Activated CD8-positive, alpha-beta T cell treated with anti-CD3 and anti-CD28 coated beads, Interleukin-2, amount 10 ng/mL, durations not matched to agents 7 days and 5 days (primary cell): ENCODE measurements around the gene NADSYN1. TPM values are rescaled to one million over a fixed set of nuclear protein-coding genes. Genes with fewer than 3 reads are reported as not detected.

Experiments used
- ATAC-seq: fragments of 150-1000 bp; cut with Tn5 transposase; one replicate; pipeline ENCODE4 v1.10.0; 2021; ENCODE audit warnings: moderate library complexity
- CTCF ChIA-PET: fragments of 350-600 bp; sonication (Branson Sonifier 250); formaldehyde crosslinking; loops from one replicate; lab custom pipeline; 2021; ENCODE audit warnings: antibody characterized with exemption; lab: Charles Lee
- POLR2A ChIA-PET: fragments of 350-600 bp; sonication (Branson Sonifier 250); formaldehyde crosslinking; loops from one replicate; lab custom pipeline; 2021; ENCODE audit warnings: antibody characterized with exemption; lab: Charles Lee
- DNase-seq: peaks from one replicate; pipeline ENCODE4 v3.0.0-alpha.2; 2020
- H3K27ac Mint-ChIP-seq: one replicate; pipeline ENCODE4 v1.8.0; 2021; ENCODE audit warnings: mild to moderate bottlenecking, mixed read lengths
- H3K27me3 Mint-ChIP-seq: one replicate; pipeline ENCODE4 v1.8.0; 2021; ENCODE audit warnings: low read depth, mixed read lengths
- H3K36me3 Mint-ChIP-seq: one replicate; pipeline ENCODE4 v1.8.0; 2021; ENCODE audit warnings: low read depth, mixed read lengths
- H3K4me1 Mint-ChIP-seq: one replicate; pipeline ENCODE4 v1.8.0; 2021; ENCODE audit warnings: low read depth, mixed read lengths
- H3K4me3 Mint-ChIP-seq: one replicate; pipeline ENCODE4 v1.8.0; 2021; ENCODE audit warnings: mild to moderate bottlenecking, mixed read lengths
- H3K9me3 Mint-ChIP-seq: one replicate; pipeline ENCODE4 v1.8.0; 2022; ENCODE audit warnings: mixed read lengths; ENCODE audit not compliant: insufficient read depth
- total RNA-seq, 2 experiments: library from RNA; stranded (reverse); gene quantifications; one replicate each; pipeline ENCODE4 v1.2.3, GENCODE V29; 2021

The NADSYN1 gene
- total RNA-seq, 2 experiments from 2014 or later: 118 to 127 TPM

DNA sequence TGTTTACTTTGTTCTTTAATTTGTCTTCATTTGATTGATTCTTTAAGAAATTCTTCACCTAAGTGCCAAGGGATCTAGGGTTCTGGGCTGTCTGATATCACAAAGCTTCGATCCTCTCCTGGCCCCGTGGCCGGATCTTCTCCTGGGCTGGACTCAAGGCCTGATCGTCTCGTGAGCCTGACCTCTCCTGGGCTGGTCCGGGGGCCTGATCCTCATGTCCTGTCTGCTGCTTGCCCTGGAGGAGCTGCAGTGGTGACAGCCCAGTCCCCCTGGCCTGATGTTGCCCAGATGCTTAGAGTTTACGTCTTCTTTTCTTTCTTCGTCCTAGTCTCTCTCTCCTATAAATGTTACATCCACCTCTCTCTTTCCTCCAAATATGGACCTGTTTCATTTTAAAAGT is 3.3 kb downstream of the NADSYN1 start:
- Mint-ChIP-seq H3K27ac (no peak overlapping the region), H3K4me1 (peaks cover 43% of the 10 kb centered on the region), H3K9me3 (no peaks in the 10 kb centered on the region), H3K36me3 (peaks cover 63% of the 10 kb centered on the region), H3K27me3 (no peaks in the 10 kb centered on the region), H3K4me3 (no peak overlapping the region)
- ChIA-PET CTCF (no interaction called here), POLR2A (no interaction called here)
- no peak for ATAC-seq
- no peak for DNase-seq

DNA sequence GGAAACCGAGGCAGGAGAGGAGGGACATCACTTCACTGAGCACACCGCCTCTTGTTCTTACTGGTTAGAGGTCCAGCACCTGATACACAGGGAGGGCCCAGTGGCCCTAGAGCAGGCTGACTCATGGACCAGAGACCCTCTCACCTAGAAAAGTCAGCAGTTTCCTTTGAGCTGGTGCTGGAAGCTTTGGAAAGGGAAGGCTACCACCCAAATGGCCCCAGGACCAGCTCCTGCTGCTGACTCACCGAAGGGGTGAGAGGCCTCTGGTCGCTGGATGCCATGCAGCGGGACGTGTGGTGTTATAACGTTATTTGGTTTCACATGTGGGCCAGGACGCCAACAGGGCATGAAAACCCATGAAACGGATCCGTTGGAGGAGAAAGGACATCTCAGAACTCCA is 3.8 kb downstream of the NADSYN1 start:
- Mint-ChIP-seq H3K4me3 (no peak overlapping the region), H3K27ac (no peak overlapping the region), H3K9me3 (no peaks in the 10 kb centered on the region), H3K36me3 (peaks cover 66% of the 10 kb centered on the region), H3K27me3 (no peaks in the 10 kb centered on the region), H3K4me1 (peaks cover 37% of the 10 kb centered on the region)
- ChIA-PET POLR2A (no interaction called here), CTCF (no interaction called here)
- DNase-seq (no peak), ATAC-seq (no peak)

DNA sequence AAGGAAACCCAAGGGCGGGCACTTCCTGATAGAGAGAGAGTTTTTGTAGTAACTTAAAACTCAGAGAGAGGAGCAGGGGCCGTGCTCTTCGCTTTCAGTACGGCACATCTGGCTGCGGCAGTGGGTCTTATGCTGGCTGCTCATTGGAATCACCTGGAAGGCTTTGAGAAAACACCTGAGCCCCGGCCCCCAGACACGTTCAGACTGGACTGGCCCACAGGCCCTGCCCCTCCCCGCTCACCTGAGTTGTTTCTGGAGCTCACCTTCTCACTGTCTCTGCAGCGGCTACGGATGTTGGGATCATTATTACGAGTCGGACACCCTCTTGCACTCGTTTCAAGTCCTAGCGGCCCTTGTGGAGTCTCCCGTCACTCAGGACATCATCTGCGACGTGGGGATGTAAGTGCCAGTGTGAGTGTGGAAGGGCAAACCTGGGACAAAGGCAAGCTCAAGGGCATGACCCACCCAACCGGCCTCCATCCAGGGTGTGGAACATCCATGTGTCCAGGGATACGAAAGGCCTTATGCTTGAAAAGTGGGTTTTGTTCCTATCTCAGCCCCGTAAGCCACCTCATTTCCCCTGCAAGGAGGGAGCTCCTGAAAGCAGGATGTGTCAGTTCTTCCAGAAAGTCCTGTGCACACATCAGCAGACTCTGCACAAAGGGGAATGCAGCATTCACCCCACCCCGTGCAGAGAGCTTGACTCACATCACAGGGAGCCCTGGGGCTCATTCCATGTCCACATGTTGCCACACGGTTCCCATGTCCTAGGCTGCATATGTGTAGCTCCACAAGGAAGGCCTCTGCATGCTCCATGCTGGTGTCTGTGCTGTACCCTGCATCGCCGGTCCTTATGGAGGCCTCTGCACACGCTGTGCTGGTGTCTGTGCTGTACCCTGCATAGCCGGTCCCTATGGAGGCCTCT is 5.4 kb downstream of the NADSYN1 start:
- H3K4me1 Mint-ChIP-seq: peaks cover 31% of the 10 kb centered on the region
- DNase-seq (no peak), ATAC-seq (no peak)
- H3K9me3 Mint-ChIP-seq: no peaks in the 10 kb centered on the region
- ChIA-PET POLR2A (no interaction called here), CTCF (no interaction called here)
- no peak overlapping the region for H3K4me3 Mint-ChIP-seq
- peaks cover 71% of the 10 kb centered on the region for H3K36me3 Mint-ChIP-seq
- H3K27ac Mint-ChIP-seq: no peak overlapping the region
- no peaks in the 10 kb centered on the region for H3K27me3 Mint-ChIP-seq

DNA sequence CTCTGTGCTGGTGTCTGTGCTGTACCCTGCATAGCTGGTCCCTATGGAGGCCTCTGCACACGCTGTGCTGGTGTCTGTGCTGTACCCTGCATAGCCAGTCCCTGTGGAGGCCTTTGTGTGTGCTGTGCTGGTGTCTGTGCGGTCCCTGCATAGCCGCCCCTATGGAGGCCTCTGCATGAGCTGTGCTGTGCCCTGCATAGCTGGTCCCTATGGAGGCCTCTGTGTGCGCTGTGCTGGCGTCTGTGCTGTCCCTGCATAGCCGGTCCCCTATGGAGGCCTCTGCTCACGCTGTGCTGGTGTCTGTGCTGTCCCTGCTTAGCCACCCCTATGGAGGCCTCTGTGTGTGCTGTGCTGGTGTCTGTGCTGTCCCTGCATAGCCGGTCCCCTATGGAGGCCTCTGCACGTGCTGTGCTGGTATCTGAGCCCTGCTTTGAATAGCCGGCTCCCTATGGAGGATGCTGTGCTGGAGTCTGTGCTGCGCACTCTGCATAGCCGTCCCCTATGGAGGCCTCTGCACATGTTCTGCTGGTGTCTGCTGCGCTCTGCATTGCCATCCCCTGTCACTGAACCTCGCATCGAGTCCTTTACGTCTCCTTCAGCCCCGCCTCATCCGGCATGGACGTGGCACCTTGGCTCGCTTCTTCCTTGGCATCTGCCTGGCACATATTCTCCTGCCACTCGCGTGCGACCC is 6.2 kb downstream of the NADSYN1 start:
- Mint-ChIP-seq H3K4me1 (peaks cover 23% of the 10 kb centered on the region), H3K27ac (no peak overlapping the region), H3K4me3 (no peak overlapping the region), H3K27me3 (no peaks in the 10 kb centered on the region), H3K36me3 (peaks cover 75% of the 10 kb centered on the region), H3K9me3 (no peaks in the 10 kb centered on the region)
- POLR2A ChIA-PET: no interaction called here
- DNase-seq: no peak
- CTCF ChIA-PET: no interaction called here
- ATAC-seq: no peak

DNA sequence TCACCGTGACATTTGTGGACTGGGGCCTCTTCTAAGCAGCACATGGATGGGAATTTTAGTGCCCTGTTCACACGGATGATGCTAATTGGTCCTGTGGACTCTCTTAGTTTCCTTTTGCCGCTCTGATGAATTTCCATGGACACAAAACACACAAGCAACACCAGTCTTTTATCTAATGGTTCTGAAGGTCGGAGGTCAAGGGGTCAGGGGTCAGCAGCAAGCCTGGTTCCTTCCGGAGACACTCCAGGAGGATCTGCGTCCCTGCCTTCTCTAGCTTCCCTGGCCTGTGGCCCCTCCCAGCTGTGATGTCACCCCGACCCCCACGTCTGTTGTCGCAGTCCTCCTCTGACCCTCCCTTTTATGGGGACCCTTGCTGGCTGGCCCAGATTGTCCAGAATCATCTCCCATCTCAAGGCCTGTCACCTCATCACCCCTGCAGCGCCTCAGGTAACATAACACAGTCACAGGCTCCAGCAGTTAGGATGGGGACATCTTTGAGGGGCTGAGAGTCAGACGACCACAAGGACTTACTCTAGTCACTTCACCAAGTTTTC is 6.8 kb downstream of the NADSYN1 start:
- no peak overlapping the region for H3K4me3 Mint-ChIP-seq
- no peaks in the 10 kb centered on the region for H3K27me3 Mint-ChIP-seq
- POLR2A ChIA-PET: no interaction called here
- peaks cover 17% of the 10 kb centered on the region for H3K4me1 Mint-ChIP-seq
- DNase-seq (no peak), ATAC-seq (no peak)
- no peak overlapping the region for H3K27ac Mint-ChIP-seq
- peaks cover 75% of the 10 kb centered on the region for H3K36me3 Mint-ChIP-seq
- no peaks in the 10 kb centered on the region for H3K9me3 Mint-ChIP-seq
- CTCF ChIA-PET: no interaction called here

DNA sequence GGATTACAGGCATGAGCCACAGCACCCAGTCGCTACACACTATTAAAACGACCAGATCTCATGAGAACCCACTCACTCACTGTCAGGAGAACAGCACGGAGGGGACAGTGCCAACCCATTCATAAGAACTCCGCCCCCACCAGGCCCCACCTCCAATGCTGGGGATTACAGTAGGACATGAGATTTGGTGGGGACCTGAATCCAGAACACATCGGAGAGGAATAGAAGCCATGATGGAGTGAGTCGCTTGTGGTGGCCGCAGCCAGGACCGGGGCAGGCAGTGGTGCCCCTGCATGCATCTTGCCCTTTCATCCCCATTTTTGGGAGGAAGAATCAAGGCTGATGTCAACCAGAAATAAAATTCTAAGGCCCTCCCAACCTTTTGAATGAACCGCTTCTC is 8.7 kb downstream of the NADSYN1 start:
- Mint-ChIP-seq H3K4me3 (no peak overlapping the region), H3K9me3 (no peaks in the 10 kb centered on the region), H3K36me3 (peaks cover 71% of the 10 kb centered on the region), H3K27ac (no peak overlapping the region), H3K27me3 (no peaks in the 10 kb centered on the region), H3K4me1 (peaks cover 5% of the 10 kb centered on the region)
- ChIA-PET CTCF (no interaction called here), POLR2A (no interaction called here)
- no peak for DNase-seq
- no peak for ATAC-seq

DNA sequence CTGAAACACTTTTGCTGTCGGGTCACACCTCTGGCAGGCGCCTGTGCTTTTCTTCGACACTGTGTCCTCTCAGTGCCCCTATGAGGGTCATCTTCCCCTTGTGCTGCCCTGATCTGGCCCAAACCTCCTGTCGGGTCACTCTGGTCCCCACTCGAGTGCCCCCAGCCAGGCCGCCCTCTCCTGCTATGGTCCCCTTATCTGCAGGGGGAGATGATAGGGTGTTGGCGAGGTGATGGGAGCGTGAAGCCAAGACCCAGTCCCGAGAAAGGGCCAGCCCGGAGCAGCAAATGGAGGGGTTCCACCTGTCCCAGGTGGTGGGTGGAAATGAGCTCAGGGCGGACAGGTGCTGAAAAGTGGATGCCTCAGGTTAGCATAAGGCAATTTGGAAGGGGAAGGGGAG is 9.7 kb downstream of the NADSYN1 start:
- no peak for DNase-seq
- Mint-ChIP-seq H3K27me3 (no peaks in the 10 kb centered on the region), H3K4me3 (no peak overlapping the region), H3K27ac (no peak overlapping the region), H3K9me3 (no peaks in the 10 kb centered on the region), H3K4me1 (peaks cover 5% of the 10 kb centered on the region), H3K36me3 (peaks cover 72% of the 10 kb centered on the region)
- ChIA-PET POLR2A (interaction anchor here (1.3 kb wide), 1 partner anchor 8 kb away, joined by 3 read pairs; no protein-coding TSS in a partner anchor), CTCF (no interaction called here)
- ATAC-seq: no peak

DNA sequence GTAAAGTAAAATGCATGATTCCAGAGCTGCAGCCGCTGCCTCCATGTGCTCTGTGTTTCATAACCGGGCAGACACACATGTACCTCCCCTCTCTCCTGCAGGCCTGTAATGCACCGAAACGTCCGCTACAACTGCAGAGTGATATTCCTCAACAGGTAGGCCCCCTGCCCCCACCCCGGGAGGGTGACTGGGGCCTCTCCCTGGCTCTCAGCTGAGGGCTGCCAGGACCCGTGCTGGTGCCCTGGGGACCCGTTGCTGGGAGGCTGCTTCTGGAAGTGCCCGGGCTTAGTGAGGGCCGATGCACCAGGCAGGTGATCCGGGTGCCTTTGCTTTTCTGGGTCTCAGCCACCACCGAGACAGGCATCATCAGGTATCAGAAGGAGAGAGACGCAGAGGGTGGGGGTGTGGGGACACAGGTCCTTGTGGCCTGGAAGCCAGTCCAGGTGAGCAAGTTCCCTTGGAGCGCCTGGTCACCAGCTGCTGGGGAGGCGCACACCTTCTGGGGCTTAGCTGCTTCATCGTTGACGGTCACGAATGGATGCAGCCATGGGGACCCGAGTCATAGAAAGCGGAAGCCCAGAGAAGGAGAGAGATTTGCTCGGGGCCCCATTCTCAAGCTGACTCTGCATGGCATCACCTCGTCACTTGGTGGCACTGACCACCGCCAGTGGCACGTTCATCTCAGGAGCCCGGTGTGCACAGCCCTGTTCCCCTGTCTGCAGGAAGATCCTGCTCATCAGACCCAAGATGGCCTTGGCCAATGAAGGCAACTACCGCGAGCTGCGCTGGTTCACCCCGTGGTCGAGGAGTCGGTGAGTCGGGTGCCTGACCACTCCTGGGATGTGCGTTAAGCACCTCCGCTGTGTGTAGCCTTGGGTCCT is 10.6 kb downstream of the NADSYN1 start:
- CTCF ChIA-PET: no interaction called here
- POLR2A ChIA-PET: interaction anchor here (1.3 kb wide), 1 partner anchor 9 kb away, joined by 3 read pairs; no protein-coding TSS in a partner anchor
- DNase-seq (no peak), ATAC-seq (no peak)
- no peaks in the 10 kb centered on the region for H3K27me3 Mint-ChIP-seq
- no peak overlapping the region for H3K4me3 Mint-ChIP-seq
- H3K4me1 Mint-ChIP-seq: peaks cover 5% of the 10 kb centered on the region
- H3K36me3 Mint-ChIP-seq: peaks cover 73% of the 10 kb centered on the region
- H3K9me3 Mint-ChIP-seq: no peaks in the 10 kb centered on the region
- H3K27ac Mint-ChIP-seq: no peak overlapping the region

DNA sequence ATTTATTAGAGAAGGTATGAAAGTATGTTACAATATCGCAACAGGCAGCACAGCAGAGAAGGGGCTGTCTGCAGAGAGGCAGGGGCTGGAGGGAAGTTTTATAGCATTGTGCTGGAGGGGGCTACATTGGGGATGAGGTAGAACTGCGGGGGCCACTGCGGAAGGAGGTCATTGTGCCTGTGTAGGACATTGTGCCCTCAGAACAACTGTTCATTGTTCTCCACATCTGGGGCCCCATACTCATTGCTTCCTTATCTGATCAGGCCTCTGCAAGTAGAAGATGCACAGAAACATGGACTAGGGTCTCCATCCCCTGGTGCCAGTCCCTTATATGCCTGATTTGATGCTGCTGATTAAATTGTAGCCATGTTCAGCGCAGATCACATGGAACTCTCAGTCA is 12.1 kb downstream of the NADSYN1 start:
- DNase-seq (no peak), ATAC-seq (no peak)
- ChIA-PET CTCF (no interaction called here), POLR2A (no interaction called here)
- H3K4me3 Mint-ChIP-seq: no peak overlapping the region
- no peaks in the 10 kb centered on the region for H3K27me3 Mint-ChIP-seq
- H3K9me3 Mint-ChIP-seq: no peaks in the 10 kb centered on the region
- peaks cover 67% of the 10 kb centered on the region for H3K36me3 Mint-ChIP-seq
- H3K27ac Mint-ChIP-seq: no peak overlapping the region
- H3K4me1 Mint-ChIP-seq: peaks cover 3% of the 10 kb centered on the region

DNA sequence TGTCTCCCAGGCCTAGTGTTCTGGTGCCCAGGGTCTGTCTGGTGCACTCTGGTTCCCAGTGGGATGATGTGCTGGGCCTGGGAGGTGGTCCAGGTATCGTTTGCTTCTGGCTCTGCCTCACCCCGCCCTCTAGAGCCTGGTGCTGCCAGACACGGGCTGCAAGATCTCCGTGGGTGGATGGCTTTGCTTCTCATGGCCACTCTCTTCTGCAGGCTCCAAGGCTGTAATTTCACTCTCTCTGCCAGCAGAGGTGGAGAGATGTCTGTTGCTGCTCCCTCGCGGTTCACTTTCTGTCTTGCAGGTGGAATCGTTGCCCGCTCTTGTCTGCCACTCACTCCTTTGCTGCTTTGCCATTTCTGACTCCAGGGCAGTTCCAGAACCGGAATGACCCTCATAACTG is 13.4 kb downstream of the NADSYN1 start:
- Mint-ChIP-seq H3K4me3 (no peak overlapping the region), H3K27me3 (no peaks in the 10 kb centered on the region), H3K9me3 (no peaks in the 10 kb centered on the region), H3K36me3 (peaks cover 57% of the 10 kb centered on the region), H3K27ac (no peak overlapping the region), H3K4me1 (no peaks in the 10 kb centered on the region)
- no peak for ATAC-seq
- no peak for DNase-seq
- ChIA-PET POLR2A (no interaction called here), CTCF (no interaction called here)

DNA sequence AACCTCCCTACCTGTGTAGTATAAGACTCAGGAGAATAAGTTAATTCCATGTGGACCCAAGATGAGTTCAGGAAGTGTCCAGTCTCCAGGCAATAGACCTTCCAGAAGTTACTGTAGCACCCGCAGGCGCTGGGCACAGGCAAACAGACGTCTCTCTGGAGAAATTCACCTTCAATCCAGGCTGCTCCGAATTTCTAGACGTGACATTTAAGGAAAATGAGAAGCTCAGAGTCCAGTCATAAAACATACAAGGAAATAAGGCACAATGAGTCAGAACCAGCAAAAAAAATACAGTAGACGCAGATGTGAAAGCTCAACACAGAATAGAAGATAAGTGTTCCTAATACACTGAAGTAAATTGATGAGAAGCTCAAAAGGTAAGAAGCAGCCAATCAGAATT is 14.2 kb downstream of the NADSYN1 start:
- ATAC-seq (no peak), DNase-seq (no peak)
- no peak overlapping the region for H3K4me3 Mint-ChIP-seq
- no peaks in the 10 kb centered on the region for H3K9me3 Mint-ChIP-seq
- no peaks in the 10 kb centered on the region for H3K4me1 Mint-ChIP-seq
- H3K27ac Mint-ChIP-seq: no peak overlapping the region
- ChIA-PET POLR2A (no interaction called here), CTCF (no interaction called here)
- H3K27me3 Mint-ChIP-seq: no peaks in the 10 kb centered on the region
- peaks cover 54% of the 10 kb centered on the region for H3K36me3 Mint-ChIP-seq
